Gastrocnemius medialis (tissue), 4 donors: ENCODE measurements around the gene ESF1.

ENCODE experiments used
- CTCF ChIP-seq, 5 experiments: fragments of 450-650 bp in 3 of 5; fragments of 200-600 bp in 2 of 5; sonication (generic) in 2 of 5; IDR thresholded peaks in 4 of 5; conservative IDR thresholded peaks in 1 of 5; 1 replicate in 4 of 5; 2 replicates in 1 of 5; pipeline ENCODE4 v1.5.1; 2016 to 2019; ENCODE audit warnings: antibody characterized with exemption in 5 of 5, mild to moderate bottlenecking in 3 of 5, moderate library complexity in 3 of 5
- POLR2A ChIP-seq, 2 donors: fragments of 450-650 bp; IDR thresholded peaks; one replicate each; pipeline ENCODE4 v1.6.1; 2017; ENCODE audit warnings: antibody characterized with exemption in 2 of 2, mild to moderate bottlenecking in 2 of 2, moderate library complexity in 2 of 2

- TF ChIP-seq CTCF (IDR thresholded peaks at IDR 0.05 in 4 of 5, conservative IDR thresholded peaks at IDR 0.05 in 1 of 5) (no peak), POLR2A (IDR thresholded peaks at IDR 0.05) (no peak)
Observed at GRCh38 chr20:13723011-13723410, 61.7 kb downstream of the ESF1 start.
